C4-2B (cell line): ENCODE results near the gene CCDC97.

Experiments
- CTCF ChIP-seq: fragments of 450-650 bp; conservative IDR thresholded peaks from 2 replicates; pipeline ENCODE4 v1.5.1; 2017; ENCODE audit warnings: mild to moderate bottlenecking
- ZFX ChIP-seq: fragments of 450-650 bp; IDR thresholded peaks from 2 replicates; pipeline ENCODE4 v1.6.1; 2017

- no peak for TF ChIP-seq CTCF
- no peak for TF ChIP-seq ZFX
Measured at GRCh38 chr19:41261474-41262190, 48.3 kb upstream of the CCDC97 start.
